Fibroblast of lung (primary cell): ENCODE results near the gene LGR6. TPM values are rescaled to one million over a fixed set of nuclear protein-coding genes. Genes with fewer than 3 reads are reported as not detected.

Experiments used
- DNase-seq, 2 donors: peaks; one replicate each; pipeline versions ENCODE4 v3.0.0 to v3.0.0-alpha.2; 2010; ENCODE audit warnings: low read depth in 2 of 2
- H2AFZ ChIP-seq: 2 replicates; pipeline ENCODE4 v1.5.1; 2012; ENCODE audit warnings: low read length, control low read depth, inconsistent platforms
- H3K27ac ChIP-seq: 2 replicates; pipeline ENCODE4 v1.5.1; 2011; ENCODE audit warnings: low read length, control low read depth; ENCODE audit not compliant: insufficient read depth
- H3K27me3 ChIP-seq: 2 replicates; pipeline ENCODE4 v1.5.1; 2011; ENCODE audit warnings: mild to moderate bottlenecking, low read length; ENCODE audit not compliant: control insufficient read depth, insufficient read depth
- H3K36me3 ChIP-seq: 2 replicates; pipeline ENCODE4 v1.5.1; 2011; ENCODE audit warnings: low read length; ENCODE audit not compliant: control insufficient read depth, insufficient read depth
- H3K4me1 ChIP-seq: 2 replicates; pipeline ENCODE4 v1.5.1; 2011; ENCODE audit warnings: low read length; ENCODE audit not compliant: control insufficient read depth, insufficient read depth; ENCODE audit errors: extremely low read depth
- H3K4me2 ChIP-seq: 2 replicates; pipeline ENCODE4 v1.5.1; 2011; ENCODE audit warnings: low read length, control low read depth; ENCODE audit not compliant: insufficient read depth; ENCODE audit errors: extremely low read depth
- H3K4me3 ChIP-seq, 4 experiments: fragments of 200-600 bp in 1 of 4; sonication (generic) in 1 of 4; replicated peaks in 1 of 4; 2 replicates each; pipeline ENCODE4 v1.5.1; 2011 to 2016; ENCODE audit warnings: low read length in 4 of 4, low read depth in 3 of 4, mild to moderate bottlenecking in 3 of 4, control low read depth in 2 of 4, inconsistent platforms in 1 of 4, mixed read lengths in 1 of 4; ENCODE audit not compliant: insufficient read depth in 1 of 4; ENCODE audit errors: control extremely low read depth in 1 of 4
- H3K79me2 ChIP-seq: 2 replicates; pipeline ENCODE4 v1.5.1; 2012; ENCODE audit warnings: mild to moderate bottlenecking, low read length, inconsistent platforms; ENCODE audit not compliant: control insufficient read depth, insufficient read depth
- H3K9ac ChIP-seq: 2 replicates; pipeline ENCODE4 v1.5.1; 2011; ENCODE audit warnings: mild to moderate bottlenecking, low read length, control low read depth; ENCODE audit not compliant: insufficient read depth
- H3K9me3 ChIP-seq: 2 replicates; pipeline ENCODE4 v1.5.1; 2012; ENCODE audit warnings: low read depth, low read length; ENCODE audit not compliant: control insufficient read depth, insufficient read depth
- H4K20me1 ChIP-seq: 2 replicates; pipeline ENCODE4 v1.5.1; 2011; ENCODE audit warnings: low read length; ENCODE audit not compliant: control insufficient read depth, insufficient read depth; ENCODE audit errors: extremely low read depth
- EZH2 ChIP-seq: IDR thresholded peaks from 2 replicates; pipeline ENCODE4 v1.5.1; 2012; ENCODE audit warnings: low read length, control low read depth, mild to moderate bottlenecking; ENCODE audit errors: missing control alignments
- polyA plus RNA-seq, 2 donors: library from polyadenylated mRNA; depleted of rRNA in 1 of 2; stranded (reverse) in 1 of 2; unstranded in 1 of 2; fragments of >200 nt; gene quantifications; 2 replicates each; pipeline ENCODE4 v1.2.1, GENCODE V29; 2011 to 2012; ENCODE audit warnings: missing spikeins in 1 of 2
- total RNA-seq: library from RNA; depleted of rRNA; stranded (reverse); fragments of >200 nt; gene quantifications from 2 replicates; pipeline ENCODE4 v1.2.1, GENCODE V29; 2014
- TF ChIP-seq, protein P1 (sequence below), 2 donors: IDR thresholded peaks in 1 of 2; conservative IDR thresholded peaks in 1 of 2; 1 replicate in 1 of 2; 2 replicates in 1 of 2; pipeline ENCODE4 v1.5.1; 2011 to 2012; ENCODE audit warnings: low read length in 2 of 2, control low read depth in 1 of 2, inconsistent platforms in 1 of 2, low read depth in 1 of 2, mild to moderate bottlenecking in 1 of 2

Gene LGR6
- total and polyA plus RNA-seq, 2 donors (not counting 1 experiment from before 2014, with no cell fraction given): 0.02 TPM; not detected in 1

DNA sequence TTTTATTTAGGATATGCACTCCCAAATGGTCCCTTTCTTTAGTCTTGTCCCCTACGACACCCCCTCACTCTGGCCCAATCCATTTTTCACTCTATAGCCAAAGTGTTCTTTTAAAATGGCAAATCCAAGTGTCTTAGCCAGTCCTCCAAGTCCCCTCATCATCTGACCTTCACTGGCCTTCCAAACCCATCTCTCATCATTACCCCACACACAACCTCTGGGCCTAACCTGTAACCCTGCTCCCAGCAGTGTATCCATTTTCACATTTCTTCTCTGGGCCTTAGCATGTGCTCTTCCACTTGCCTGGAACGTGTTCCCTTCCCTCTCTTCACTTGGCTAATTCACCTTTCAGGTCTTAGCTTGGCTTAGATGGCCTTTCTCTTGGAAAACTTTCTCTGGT lies 42.6 kb upstream of the LGR6 start:
- no peak overlapping the region for H2AFZ ChIP-seq
- no peak for DNase-seq
- H3K4me2 ChIP-seq: no peak overlapping the region
- H3K4me3 ChIP-seq: no peak overlapping the region
- no peaks in the 10 kb centered on the region for H4K20me1 ChIP-seq
- H3K27me3 ChIP-seq: peaks cover 9% of the 10 kb centered on the region
- TF ChIP-seq, protein P1, sequence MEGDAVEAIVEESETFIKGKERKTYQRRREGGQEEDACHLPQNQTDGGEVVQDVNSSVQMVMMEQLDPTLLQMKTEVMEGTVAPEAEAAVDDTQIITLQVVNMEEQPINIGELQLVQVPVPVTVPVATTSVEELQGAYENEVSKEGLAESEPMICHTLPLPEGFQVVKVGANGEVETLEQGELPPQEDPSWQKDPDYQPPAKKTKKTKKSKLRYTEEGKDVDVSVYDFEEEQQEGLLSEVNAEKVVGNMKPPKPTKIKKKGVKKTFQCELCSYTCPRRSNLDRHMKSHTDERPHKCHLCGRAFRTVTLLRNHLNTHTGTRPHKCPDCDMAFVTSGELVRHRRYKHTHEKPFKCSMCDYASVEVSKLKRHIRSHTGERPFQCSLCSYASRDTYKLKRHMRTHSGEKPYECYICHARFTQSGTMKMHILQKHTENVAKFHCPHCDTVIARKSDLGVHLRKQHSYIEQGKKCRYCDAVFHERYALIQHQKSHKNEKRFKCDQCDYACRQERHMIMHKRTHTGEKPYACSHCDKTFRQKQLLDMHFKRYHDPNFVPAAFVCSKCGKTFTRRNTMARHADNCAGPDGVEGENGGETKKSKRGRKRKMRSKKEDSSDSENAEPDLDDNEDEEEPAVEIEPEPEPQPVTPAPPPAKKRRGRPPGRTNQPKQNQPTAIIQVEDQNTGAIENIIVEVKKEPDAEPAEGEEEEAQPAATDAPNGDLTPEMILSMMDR (conservative IDR thresholded peaks at IDR 0.05 in 1 of 2, IDR thresholded peaks at IDR 0.05 in 1 of 2; ENCODE audit: low read depth in 1 of 2, low read length in 2 of 2): no peak
- TF ChIP-seq EZH2: no peak
- no peaks in the 10 kb centered on the region for H3K9me3 ChIP-seq
- H3K4me1 ChIP-seq: no peaks in the 10 kb centered on the region
- H3K9ac ChIP-seq: no peak overlapping the region
- H3K27ac ChIP-seq: no peak overlapping the region
- H3K36me3 ChIP-seq: no peaks in the 10 kb centered on the region
- no peaks in the 10 kb centered on the region for H3K79me2 ChIP-seq

DNA sequence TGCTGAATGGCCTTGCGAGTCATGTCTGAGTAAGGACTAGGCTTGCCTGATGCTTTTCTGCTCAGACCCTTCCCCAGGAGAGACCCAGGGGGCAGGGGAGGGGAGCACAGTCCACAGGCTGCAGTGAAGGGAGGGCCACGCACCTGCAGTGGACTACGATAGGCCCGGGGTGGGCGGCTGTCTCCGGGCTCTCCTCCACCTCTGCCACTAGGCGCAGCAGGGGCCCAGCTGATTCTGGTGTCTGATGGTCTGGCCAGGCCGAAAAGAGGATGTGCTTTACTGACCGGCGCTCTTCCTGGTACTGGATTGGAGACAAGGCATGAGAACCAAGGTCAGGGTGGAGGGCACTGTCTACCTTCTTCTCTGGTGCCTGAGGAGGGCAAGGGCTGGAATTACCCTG lies 41.2 kb upstream of the LGR6 start:
- no peak overlapping the region for H3K27ac ChIP-seq
- H3K9ac ChIP-seq: no peak overlapping the region
- H3K4me1 ChIP-seq: no peaks in the 10 kb centered on the region
- no peak for TF ChIP-seq EZH2
- TF ChIP-seq, protein P1 (conservative IDR thresholded peaks at IDR 0.05 in 1 of 2, IDR thresholded peaks at IDR 0.05 in 1 of 2; ENCODE audit: low read depth in 1 of 2, low read length in 2 of 2): no peak
- H3K4me3 ChIP-seq: no peak overlapping the region
- H3K36me3 ChIP-seq: no peaks in the 10 kb centered on the region
- no peak overlapping the region for H2AFZ ChIP-seq
- DNase-seq: no peak
- peaks cover 9% of the 10 kb centered on the region for H3K27me3 ChIP-seq
- H3K79me2 ChIP-seq: no peaks in the 10 kb centered on the region
- no peak overlapping the region for H3K4me2 ChIP-seq
- no peaks in the 10 kb centered on the region for H4K20me1 ChIP-seq
- H3K9me3 ChIP-seq: no peaks in the 10 kb centered on the region

DNA sequence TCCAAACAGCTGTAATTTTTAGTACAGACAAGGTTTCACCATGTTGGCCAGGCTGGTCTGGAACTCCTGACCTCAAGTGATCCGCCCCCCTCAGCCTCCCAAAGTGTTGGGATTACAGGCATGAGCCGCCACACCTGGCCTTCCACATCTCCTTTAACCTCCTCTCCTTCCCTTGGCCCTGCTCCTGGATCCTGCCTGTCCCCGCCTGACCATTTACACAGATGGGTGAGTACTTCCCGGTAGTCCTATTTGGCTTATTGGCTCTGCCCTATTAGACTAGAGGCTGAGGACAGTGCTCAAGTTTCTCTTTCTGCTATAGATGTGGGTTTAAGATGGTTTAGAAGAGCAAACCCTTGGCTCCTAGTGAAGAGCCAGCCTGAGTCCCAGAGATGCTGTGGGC lies 40.3 kb upstream of the LGR6 start:
- Histone ChIP-seq H3K27ac (no peak overlapping the region), H3K4me1 (no peaks in the 10 kb centered on the region), H3K36me3 (no peaks in the 10 kb centered on the region), H4K20me1 (no peaks in the 10 kb centered on the region), H3K27me3 (peaks cover 7% of the 10 kb centered on the region), H3K9ac (no peak overlapping the region), H3K4me2 (no peak overlapping the region), H3K9me3 (no peaks in the 10 kb centered on the region), H3K79me2 (no peaks in the 10 kb centered on the region), H3K4me3 (no peak overlapping the region), H2AFZ (no peak overlapping the region)
- DNase-seq: no peak
- TF ChIP-seq, protein P1 (conservative IDR thresholded peaks at IDR 0.05 in 1 of 2, IDR thresholded peaks at IDR 0.05 in 1 of 2; ENCODE audit: low read depth in 1 of 2, low read length in 2 of 2): no peak
- no peak for TF ChIP-seq EZH2
